ENCODE measurements around the gene THRA. TPM values are rescaled to one million over a fixed set of nuclear protein-coding genes. Genes with fewer than 3 reads are reported as not detected.

The THRA gene
- total and polyA plus RNA-seq, 9 donors = 57.3 to 75.2 (median 63.8) TPM

- H3K4me3 ChIP-seq (ENCODE audit: low read length) = no peak overlapping the region
- no peaks in the 10 kb centered on the region for H3K27me3 ChIP-seq (ENCODE audit: control insufficient read depth, insufficient read depth, low read length)
- no CpG with 5 or more reads among the region's 3 CpGs for WGBS (ENCODE audit: insufficient coverage)
- no peaks in the 10 kb centered on the region for H3K9me3 ChIP-seq (replicated peaks; ENCODE audit: control insufficient read depth, low read depth, low read length)
- no peak for DNase-seq
- peaks cover 17% of the 10 kb centered on the region for H3K4me1 ChIP-seq (ENCODE audit: control insufficient read depth, insufficient read depth, low read length)
- no peak overlapping the region for H3K27ac ChIP-seq (ENCODE audit: low read length)
- peaks cover 76% of the 10 kb centered on the region for H3K36me3 ChIP-seq (ENCODE audit: control insufficient read depth, insufficient read depth, low read length)
These were observed 16.8 kb downstream of the THRA start for GRCh38 chr17:40079545-40079944.

- Histone ChIP-seq H3K36me3 (ENCODE audit: control insufficient read depth, insufficient read depth, low read length) (peaks cover 74% of the 10 kb centered on the region), H3K27me3 (ENCODE audit: control insufficient read depth, insufficient read depth, low read length) (no peaks in the 10 kb centered on the region), H3K4me1 (ENCODE audit: control insufficient read depth, insufficient read depth, low read length) (peaks cover 6% of the 10 kb centered on the region), H3K4me3 (ENCODE audit: low read length) (no peak overlapping the region), H3K9me3 (replicated peaks; ENCODE audit: control insufficient read depth, low read depth, low read length) (no peaks in the 10 kb centered on the region), H3K27ac (ENCODE audit: low read length) (no peak overlapping the region)
- no peak for DNase-seq
- WGBS (ENCODE audit: insufficient coverage) = 93% methylated on average over 11 of the region's 14 CpGs
These were observed 21.7 kb downstream of the THRA start for GRCh38 chr17:40084477-40084876.

DNA sequence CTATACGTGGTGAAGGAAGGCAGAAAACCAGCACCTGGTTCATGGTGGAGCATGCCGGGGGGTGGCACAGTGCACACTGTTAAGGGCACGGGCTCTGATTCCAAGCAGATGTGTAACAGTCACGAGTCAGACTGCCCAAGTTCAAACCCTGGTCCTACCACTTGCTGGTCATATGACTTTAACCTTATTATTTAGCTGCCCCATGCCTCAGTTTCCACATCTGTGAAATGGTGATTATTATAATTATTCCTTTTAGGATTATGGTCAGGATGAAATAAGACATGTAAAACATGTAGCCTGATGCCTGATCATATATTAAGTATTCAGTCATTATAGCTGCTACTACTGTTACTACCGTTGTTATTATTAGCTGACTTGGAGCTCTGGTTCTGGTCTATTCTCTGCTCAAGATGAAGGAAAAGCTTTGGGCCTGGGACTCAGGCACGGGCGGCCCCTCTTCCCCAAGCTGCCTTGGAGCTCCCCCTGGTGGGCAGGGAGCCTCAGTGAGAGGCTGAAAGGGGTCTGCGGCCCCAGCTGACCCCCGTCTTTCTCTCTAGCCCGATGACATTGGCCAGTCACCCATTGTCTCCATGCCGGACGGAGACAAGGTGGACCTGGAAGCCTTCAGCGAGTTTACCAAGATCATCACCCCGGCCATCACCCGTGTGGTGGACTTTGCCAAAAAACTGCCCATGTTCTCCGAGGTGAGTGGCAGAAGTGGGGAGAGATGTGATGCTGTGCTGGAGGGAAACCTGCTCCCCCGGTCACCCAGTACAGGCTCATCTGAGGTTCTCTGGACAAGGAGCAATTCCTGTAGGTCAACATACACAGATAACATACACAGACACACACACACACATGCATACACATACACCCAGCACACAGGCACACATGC is 23.6 kb downstream of the THRA start:
- H3K4me1 ChIP-seq (ENCODE audit: control insufficient read depth, insufficient read depth, low read length) = peaks cover 24% of the 10 kb centered on the region
- H3K27me3 ChIP-seq (ENCODE audit: control insufficient read depth, insufficient read depth, low read length) = no peaks in the 10 kb centered on the region
- 61% methylated on average over 11 of the region's 17 CpGs for WGBS (ENCODE audit: insufficient coverage)
- peak; percentile 48 for DNase-seq
- H3K36me3 ChIP-seq (ENCODE audit: control insufficient read depth, insufficient read depth, low read length) = peaks cover 74% of the 10 kb centered on the region
- no peaks in the 10 kb centered on the region for H3K9me3 ChIP-seq (replicated peaks; ENCODE audit: control insufficient read depth, low read depth, low read length)
- no peak overlapping the region for H3K27ac ChIP-seq (ENCODE audit: low read length)
- no peak overlapping the region for H3K4me3 ChIP-seq (ENCODE audit: low read length)

DNA sequence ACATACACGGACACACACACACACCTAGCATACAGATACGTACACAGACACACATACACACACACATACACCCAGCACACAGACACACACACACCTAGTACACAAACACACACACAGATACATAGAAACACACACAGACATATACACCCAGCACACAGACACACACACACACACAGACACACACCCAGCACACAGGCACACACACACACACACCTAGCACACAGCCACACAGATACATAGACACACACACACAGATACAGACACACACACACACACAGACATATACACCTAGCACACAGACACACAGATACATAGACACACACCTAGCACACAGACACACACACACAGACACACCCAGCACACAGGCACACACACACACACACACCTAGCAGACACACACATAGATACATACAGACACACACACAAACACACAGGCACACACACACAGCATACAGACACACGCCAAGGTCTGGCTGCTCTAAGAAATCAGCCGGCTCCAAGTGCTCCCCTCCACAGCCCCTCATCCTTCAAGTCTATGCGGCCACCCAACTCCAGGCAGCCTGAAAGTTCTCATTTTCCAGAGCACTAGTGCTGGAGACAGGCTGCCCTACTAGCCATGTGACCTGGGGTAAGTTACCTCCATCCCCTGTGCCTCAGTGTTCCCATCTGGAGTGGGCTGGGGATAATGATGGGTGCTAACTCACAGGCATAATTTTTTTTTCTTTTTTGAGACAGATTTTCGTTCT is 24.5 kb downstream of the THRA start:
- WGBS (ENCODE audit: insufficient coverage) = 74% methylated on average over 6 of the region's 6 CpGs
- H3K9me3 ChIP-seq (replicated peaks; ENCODE audit: control insufficient read depth, low read depth, low read length) = no peaks in the 10 kb centered on the region
- H3K27me3 ChIP-seq (ENCODE audit: control insufficient read depth, insufficient read depth, low read length) = no peaks in the 10 kb centered on the region
- H3K4me3 ChIP-seq (ENCODE audit: low read length) = no peak overlapping the region
- DNase-seq = no peak
- peaks cover 74% of the 10 kb centered on the region for H3K36me3 ChIP-seq (ENCODE audit: control insufficient read depth, insufficient read depth, low read length)
- H3K4me1 ChIP-seq (ENCODE audit: control insufficient read depth, insufficient read depth, low read length) = peaks cover 33% of the 10 kb centered on the region
- H3K27ac ChIP-seq (ENCODE audit: low read length) = no peak overlapping the region

DNA sequence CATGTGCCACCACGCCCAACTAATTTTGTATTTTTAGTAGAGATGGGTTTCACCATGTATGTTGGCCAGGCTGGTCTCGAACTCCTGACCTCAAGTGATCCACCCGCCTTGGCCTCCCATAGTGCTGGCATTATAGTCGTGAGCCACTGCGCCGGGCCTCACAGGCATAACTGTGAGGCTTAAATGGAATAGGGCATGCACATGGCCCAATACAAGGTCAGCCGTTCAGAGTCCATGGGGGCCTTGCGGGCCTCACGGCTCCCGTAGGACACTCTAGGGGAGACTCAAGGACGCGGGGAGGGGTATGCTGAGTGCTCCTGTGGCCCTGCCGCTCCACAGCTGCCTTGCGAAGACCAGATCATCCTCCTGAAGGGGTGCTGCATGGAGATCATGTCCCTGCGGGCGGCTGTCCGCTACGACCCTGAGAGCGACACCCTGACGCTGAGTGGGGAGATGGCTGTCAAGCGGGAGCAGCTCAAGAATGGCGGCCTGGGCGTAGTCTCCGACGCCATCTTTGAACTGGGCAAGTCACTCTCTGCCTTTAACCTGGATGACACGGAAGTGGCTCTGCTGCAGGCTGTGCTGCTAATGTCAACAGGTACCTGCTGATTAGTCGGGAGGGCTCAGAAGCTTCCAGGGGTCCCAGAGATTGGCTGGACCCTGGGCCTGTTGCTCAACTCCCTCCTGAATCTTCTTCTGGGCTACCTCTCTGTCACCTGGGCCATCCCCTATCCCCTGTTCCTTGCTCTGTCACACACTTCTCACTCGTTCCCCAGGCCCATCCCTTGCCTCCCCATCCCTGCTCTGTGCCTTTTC is 25.3 kb downstream of the THRA start:
- Histone ChIP-seq H3K36me3 (ENCODE audit: control insufficient read depth, insufficient read depth, low read length) (peaks cover 81% of the 10 kb centered on the region), H3K27ac (ENCODE audit: low read length) (no peak overlapping the region), H3K27me3 (ENCODE audit: control insufficient read depth, insufficient read depth, low read length) (no peaks in the 10 kb centered on the region), H3K9me3 (replicated peaks; ENCODE audit: control insufficient read depth, low read depth, low read length) (no peaks in the 10 kb centered on the region), H3K4me3 (ENCODE audit: low read length) (no peak overlapping the region), H3K4me1 (ENCODE audit: control insufficient read depth, insufficient read depth, low read length) (peaks cover 42% of the 10 kb centered on the region)
- WGBS (ENCODE audit: insufficient coverage) = 87% methylated on average over 27 of the region's 28 CpGs
- DNase-seq = no peak

- no peaks in the 10 kb centered on the region for H3K27me3 ChIP-seq (ENCODE audit: control insufficient read depth, insufficient read depth, low read length)
- no peak overlapping the region for H3K4me3 ChIP-seq (ENCODE audit: low read length)
- peaks cover 82% of the 10 kb centered on the region for H3K36me3 ChIP-seq (ENCODE audit: control insufficient read depth, insufficient read depth, low read length)
- WGBS (ENCODE audit: insufficient coverage) = 67% methylated on average over 10 of the region's 26 CpGs
- H3K27ac ChIP-seq (ENCODE audit: low read length) = peak overlapping the region; percentile 51
- H3K4me1 ChIP-seq (ENCODE audit: control insufficient read depth, insufficient read depth, low read length) = peaks cover 53% of the 10 kb centered on the region
- H3K9me3 ChIP-seq (replicated peaks; ENCODE audit: control insufficient read depth, low read depth, low read length) = no peaks in the 10 kb centered on the region
- DNase-seq = peak; percentile 35
These were observed 26.5 kb downstream of the THRA start for GRCh38 chr17:40089077-40089895.

DNA sequence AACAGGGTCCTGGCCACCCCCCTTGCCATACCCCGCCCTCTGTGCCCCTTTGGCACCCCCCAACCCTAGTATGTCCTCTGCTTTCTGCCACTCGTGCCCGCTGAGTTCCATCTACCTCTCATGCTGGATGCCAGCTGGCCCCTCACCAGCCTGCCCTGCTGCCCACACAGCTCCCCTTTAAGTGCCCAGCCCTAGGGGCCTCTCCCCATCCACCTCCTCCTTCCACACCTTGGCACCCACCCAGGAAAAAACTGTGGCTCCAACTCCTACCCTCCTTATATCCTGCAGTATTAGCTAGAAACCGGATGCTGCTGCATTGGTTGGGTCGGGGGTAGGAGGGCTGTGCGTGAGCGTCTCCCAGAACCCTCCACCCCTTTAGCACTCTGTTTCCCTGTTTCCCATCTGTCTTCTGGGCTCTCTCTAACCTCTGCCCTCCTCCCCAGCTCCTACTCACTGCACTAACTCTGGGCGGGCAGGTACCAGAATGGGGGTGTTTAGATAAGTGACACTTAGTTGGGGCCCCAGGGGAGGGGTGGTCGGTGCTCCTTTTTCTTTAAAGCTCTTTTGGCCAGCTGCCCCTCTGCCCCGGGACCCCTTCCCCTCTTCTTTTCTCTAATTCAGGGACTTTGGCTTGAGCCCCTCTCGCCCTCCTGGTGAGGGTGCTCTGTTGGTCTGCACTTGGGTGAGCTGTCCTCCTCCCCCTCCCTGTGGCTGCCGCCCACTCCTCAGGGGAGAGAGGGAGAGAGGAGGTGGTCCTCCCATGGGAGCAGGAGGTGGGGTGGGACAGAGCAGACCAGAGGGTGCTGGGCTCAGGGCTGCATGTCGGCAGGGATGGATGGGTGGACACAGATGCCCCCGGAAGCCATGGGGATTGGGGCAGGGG is 27.7 kb downstream of the THRA start:
- Histone ChIP-seq H3K9me3 (replicated peaks; ENCODE audit: control insufficient read depth, low read depth, low read length) (no peaks in the 10 kb centered on the region), H3K27ac (ENCODE audit: low read length) (peak overlapping the region; percentile 42)

GRCh38 chr17:40091691-40092397 is 29.1 kb downstream of the THRA start:
- Histone ChIP-seq H3K4me1 (ENCODE audit: control insufficient read depth, insufficient read depth, low read length) (peaks cover 75% of the 10 kb centered on the region), H3K4me3 (ENCODE audit: low read length) (no peak overlapping the region), H3K9me3 (replicated peaks; ENCODE audit: control insufficient read depth, low read depth, low read length) (no peaks in the 10 kb centered on the region), H3K27me3 (ENCODE audit: control insufficient read depth, insufficient read depth, low read length) (no peaks in the 10 kb centered on the region), H3K36me3 (ENCODE audit: control insufficient read depth, insufficient read depth, low read length) (peaks cover 83% of the 10 kb centered on the region), H3K27ac (ENCODE audit: low read length) (peak overlapping the region; percentile 79)
- DNase-seq = peak; percentile 62
- 66% methylated on average over 3 of the region's 18 CpGs for WGBS (ENCODE audit: insufficient coverage)

More for the DNA sequence above, 27.7 kb downstream of the THRA start:
- no peaks in the 10 kb centered on the region for H3K27me3 ChIP-seq (ENCODE audit: control insufficient read depth, insufficient read depth, low read length)
- 61% methylated on average over 4 of the region's 14 CpGs for WGBS (ENCODE audit: insufficient coverage)
- peaks cover 62% of the 10 kb centered on the region for H3K4me1 ChIP-seq (ENCODE audit: control insufficient read depth, insufficient read depth, low read length)
- no peak overlapping the region for H3K4me3 ChIP-seq (ENCODE audit: low read length)
- peaks cover 82% of the 10 kb centered on the region for H3K36me3 ChIP-seq (ENCODE audit: control insufficient read depth, insufficient read depth, low read length)
- peak; percentile 69 for DNase-seq

Measured in muscle of leg (tissue), 11 donors.